ENCODE results near the gene EDN1. TPM values are rescaled to one million over a fixed set of nuclear protein-coding genes. Genes with fewer than 3 reads are reported as not detected.

The EDN1 gene
- total RNA-seq, 2 experiments from 2014 or later = 0.10 TPM; not detected in 1

DNA sequence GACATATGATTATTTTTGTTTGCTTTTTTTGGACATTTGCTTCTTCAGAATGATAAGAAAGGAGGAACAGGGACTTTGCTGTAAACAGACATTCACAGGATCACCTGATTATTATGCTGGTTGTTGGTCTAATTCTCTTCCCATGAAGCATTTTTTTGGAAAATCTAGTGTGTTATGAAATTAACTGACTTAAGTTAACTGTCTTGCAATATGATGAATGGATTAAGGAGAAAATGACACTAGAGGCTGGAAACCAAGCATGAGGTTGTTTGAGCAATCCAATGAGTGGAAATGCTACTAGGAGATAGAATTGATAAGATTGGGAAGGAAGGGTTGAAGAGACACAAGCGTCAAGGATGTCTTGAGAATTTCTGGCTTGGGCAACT lies 13.2 kb upstream of the EDN1 start:
- H3K4me3 Mint-ChIP-seq = no peak overlapping the region
- H3K36me3 Mint-ChIP-seq (ENCODE audit: low read depth) = peaks cover 3% of the 10 kb centered on the region
- ChIA-PET CTCF (interaction anchor here (0.8 kb wide), 1 partner anchor 503 kb away, joined by 3 read pairs; no protein-coding TSS in a partner anchor), POLR2A (no interaction called here)
- H3K27me3 Mint-ChIP-seq = peaks cover 2% of the 10 kb centered on the region
- no peak for DNase-seq
- H3K4me1 Mint-ChIP-seq = peaks cover 13% of the 10 kb centered on the region
- no peak overlapping the region for H3K27ac Mint-ChIP-seq
- peaks cover 5% of the 10 kb centered on the region for H3K9me3 Mint-ChIP-seq

- H3K27ac Mint-ChIP-seq = no peak overlapping the region
- peaks cover 2% of the 10 kb centered on the region for H3K9me3 Mint-ChIP-seq
- peaks cover 3% of the 10 kb centered on the region for H3K36me3 Mint-ChIP-seq (ENCODE audit: low read depth)
- H3K4me1 Mint-ChIP-seq = peaks cover 13% of the 10 kb centered on the region
- POLR2A ChIA-PET = no interaction called here
- no peak overlapping the region for H3K4me3 Mint-ChIP-seq
- no peak for DNase-seq
- peaks cover 2% of the 10 kb centered on the region for H3K27me3 Mint-ChIP-seq
- CTCF ChIA-PET = interaction anchor here (0.8 kb wide), 1 partner anchor 504 kb away, joined by 3 read pairs; no protein-coding TSS in a partner anchor
Observed at GRCh38 chr6:12277386-12277785, 12.8 kb upstream of the EDN1 start.

DNA sequence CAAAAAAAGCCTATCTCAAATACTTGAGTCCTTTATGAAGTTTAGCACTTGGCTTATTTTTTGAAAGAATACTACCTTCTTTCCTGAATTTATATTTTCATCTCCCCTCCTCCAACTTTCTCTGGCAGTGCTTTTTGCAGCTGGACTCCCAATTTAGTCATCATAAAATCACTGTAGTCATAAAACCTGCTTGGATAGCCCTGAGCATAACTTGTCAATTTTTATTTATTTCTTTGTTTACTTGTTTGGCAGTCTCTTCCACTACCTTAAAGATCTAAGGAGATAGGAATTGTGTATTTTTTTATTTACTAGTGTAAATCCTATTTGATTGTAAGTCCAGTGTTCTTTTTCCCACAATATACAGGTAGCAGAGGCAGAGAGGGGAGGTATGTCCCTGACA lies 11.2 kb upstream of the EDN1 start:
- H3K27ac Mint-ChIP-seq = no peak overlapping the region
- DNase-seq = no peak
- no peaks in the 10 kb centered on the region for H3K36me3 Mint-ChIP-seq (ENCODE audit: low read depth)
- CTCF ChIA-PET = interaction anchor here (1.6 kb wide), 1 partner anchor 11 kb away, joined by 7 read pairs; the partner anchor contains the start of gene EDN1
- H3K9me3 Mint-ChIP-seq = no peaks in the 10 kb centered on the region
- no peak overlapping the region for H3K4me3 Mint-ChIP-seq
- H3K4me1 Mint-ChIP-seq = peaks cover 13% of the 10 kb centered on the region
- peaks cover 10% of the 10 kb centered on the region for H3K27me3 Mint-ChIP-seq
- POLR2A ChIA-PET = no interaction called here

- peak overlapping the region; percentile 22 for H3K27ac Mint-ChIP-seq
- H3K4me1 Mint-ChIP-seq = peaks cover 13% of the 10 kb centered on the region
- H3K27me3 Mint-ChIP-seq = peaks cover 12% of the 10 kb centered on the region
- H3K4me3 Mint-ChIP-seq = no peak overlapping the region
- no peaks in the 10 kb centered on the region for H3K36me3 Mint-ChIP-seq (ENCODE audit: low read depth)
- POLR2A ChIA-PET = no interaction called here
- H3K9me3 Mint-ChIP-seq = no peaks in the 10 kb centered on the region
- CTCF ChIA-PET = interaction anchor here (0.5 to 1.6 kb wide), 2 partner anchors 10 to 124 kb away, joined by 3 to 7 read pairs; partner anchors contain the start of gene EDN1
- no peak for DNase-seq
Observed at GRCh38 chr6:12279322-12280091, 10.7 kb upstream of the EDN1 start.

DNA sequence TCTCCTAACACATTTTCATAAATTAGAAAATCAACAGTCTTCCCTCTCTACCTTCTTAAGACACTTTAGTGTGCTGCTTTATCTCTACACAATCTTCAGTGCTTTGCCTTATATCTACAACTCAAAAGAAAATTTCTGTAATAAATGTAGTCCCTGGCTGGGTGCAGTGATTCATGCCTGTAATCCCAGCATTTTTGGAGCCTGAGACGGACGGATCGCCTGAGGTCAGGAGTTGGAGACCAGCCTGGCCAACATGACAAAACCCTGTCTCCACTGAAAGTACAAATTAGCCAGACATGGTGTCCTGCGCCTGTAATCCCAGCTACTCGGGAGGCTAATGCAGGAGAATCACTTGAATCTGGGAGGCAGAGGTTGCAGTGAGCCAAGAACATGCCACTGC lies 9.7 kb upstream of the EDN1 start:
- POLR2A ChIA-PET = no interaction called here
- Mint-ChIP-seq H3K36me3 (ENCODE audit: low read depth) (no peaks in the 10 kb centered on the region), H3K4me3 (no peak overlapping the region), H3K9me3 (no peaks in the 10 kb centered on the region), H3K27me3 (peaks cover 15% of the 10 kb centered on the region), H3K4me1 (peaks cover 13% of the 10 kb centered on the region), H3K27ac (no peak overlapping the region)
- CTCF ChIA-PET = interaction anchor here (1.6 kb wide), 1 partner anchor 9 kb away, joined by 7 read pairs; the partner anchor contains the start of gene EDN1
- no peak for DNase-seq

DNA sequence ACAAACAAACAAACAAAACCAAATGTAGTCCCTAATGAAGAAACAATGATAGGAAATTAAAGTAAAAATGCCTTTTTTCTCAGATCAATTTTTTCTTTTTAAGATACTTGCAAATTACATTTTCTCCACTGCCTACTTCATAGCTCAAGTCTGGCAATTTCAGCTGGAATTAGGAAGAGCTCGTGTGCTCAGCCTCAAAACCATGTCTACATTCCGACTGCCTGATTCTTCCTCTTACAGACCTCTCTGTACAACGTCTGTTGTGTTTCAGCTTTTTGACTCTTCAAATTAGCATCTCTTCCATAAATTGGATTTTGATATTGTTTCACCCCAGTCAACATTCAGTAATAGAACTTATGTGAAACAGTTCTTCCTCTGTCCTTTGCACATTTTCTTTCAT lies 9.3 kb upstream of the EDN1 start:
- no peak for DNase-seq
- H3K4me1 Mint-ChIP-seq = peaks cover 13% of the 10 kb centered on the region
- CTCF ChIA-PET = no interaction called here
- POLR2A ChIA-PET = no interaction called here
- H3K27me3 Mint-ChIP-seq = peaks cover 15% of the 10 kb centered on the region
- H3K4me3 Mint-ChIP-seq = no peak overlapping the region
- no peaks in the 10 kb centered on the region for H3K9me3 Mint-ChIP-seq
- no peak overlapping the region for H3K27ac Mint-ChIP-seq
- no peaks in the 10 kb centered on the region for H3K36me3 Mint-ChIP-seq (ENCODE audit: low read depth)

DNA sequence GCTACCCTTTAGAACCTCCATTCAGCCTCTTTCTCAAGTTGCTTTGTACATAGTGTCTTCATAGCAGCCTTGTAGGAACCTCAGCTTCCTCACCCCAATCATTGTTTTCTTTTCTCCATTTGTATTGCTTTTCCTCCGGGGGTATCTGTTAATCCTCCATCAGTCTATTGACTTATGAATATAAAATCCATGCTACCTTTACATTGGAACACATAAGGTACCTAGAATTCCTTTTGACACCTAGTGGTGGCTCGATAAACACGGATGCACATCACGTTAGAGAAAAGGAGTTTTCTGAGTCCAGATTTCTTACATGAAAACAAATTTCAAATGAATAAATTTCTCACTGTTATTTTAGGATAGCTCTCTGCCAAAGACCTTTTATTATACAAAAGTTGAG lies 6.3 kb upstream of the EDN1 start:
- no peak for DNase-seq
- no peaks in the 10 kb centered on the region for H3K9me3 Mint-ChIP-seq
- no peaks in the 10 kb centered on the region for H3K36me3 Mint-ChIP-seq (ENCODE audit: low read depth)
- ChIA-PET POLR2A (interaction anchor here (0.6 kb wide), 1 partner anchor 59 kb away, joined by 3 read pairs; no protein-coding TSS in a partner anchor), CTCF (no interaction called here)
- H3K27me3 Mint-ChIP-seq = peaks cover 14% of the 10 kb centered on the region
- no peak overlapping the region for H3K27ac Mint-ChIP-seq
- no peak overlapping the region for H3K4me3 Mint-ChIP-seq
- H3K4me1 Mint-ChIP-seq = peaks cover 16% of the 10 kb centered on the region

DNA sequence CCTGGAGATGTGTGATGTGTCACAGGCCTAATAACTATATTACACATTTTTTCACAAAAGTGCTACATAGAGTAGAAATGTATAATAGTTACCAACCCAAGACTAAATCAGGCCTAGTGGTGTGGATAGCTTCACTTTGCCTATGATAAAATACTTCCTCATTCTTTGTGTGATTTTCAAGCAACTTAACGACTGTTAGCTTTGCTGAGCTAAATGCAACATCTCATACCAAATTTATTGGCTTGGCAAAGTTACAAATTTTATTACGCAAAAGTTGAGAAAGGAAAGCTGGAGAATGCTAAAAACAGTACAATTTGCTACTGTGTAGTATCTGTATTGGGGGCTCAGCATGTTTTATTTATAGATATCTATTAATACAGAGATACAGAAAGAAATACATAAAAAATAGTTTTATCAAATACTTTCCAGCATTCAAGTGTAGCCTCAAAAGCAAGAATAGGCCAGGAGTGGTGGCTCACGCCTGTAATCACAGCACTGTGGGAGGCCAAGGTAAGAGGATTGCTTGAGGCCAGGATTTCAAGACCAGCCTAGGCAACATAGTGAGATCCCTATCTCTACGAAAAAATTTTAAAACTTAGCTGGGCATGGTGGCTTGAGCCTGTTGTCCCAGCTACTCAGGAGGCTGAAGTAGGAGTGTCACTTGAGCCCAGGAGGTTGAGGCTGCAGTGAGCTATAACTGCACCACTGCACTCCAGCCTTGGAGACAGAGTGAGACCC lies 3.6 kb upstream of the EDN1 start:
- ChIA-PET POLR2A (no interaction called here), CTCF (interaction anchor here (0.6 to 0.7 kb wide), 4 partner anchors 8 to 577 kb away, joined by 3 to 4 read pairs (median 4); no protein-coding TSS in a partner anchor)
- Mint-ChIP-seq H3K36me3 (ENCODE audit: low read depth) (no peaks in the 10 kb centered on the region), H3K9me3 (no peaks in the 10 kb centered on the region), H3K27me3 (peaks cover 36% of the 10 kb centered on the region), H3K27ac (no peak overlapping the region), H3K4me1 (peaks cover 20% of the 10 kb centered on the region), H3K4me3 (no peak overlapping the region)
- DNase-seq = no peak

- CTCF ChIA-PET = interaction anchor here (0.6 to 0.9 kb wide), 3 partner anchors 47 to 1729 kb away, joined by 3 to 4 read pairs (median 4); no protein-coding TSS in a partner anchor
- H3K36me3 Mint-ChIP-seq (ENCODE audit: low read depth) = no peaks in the 10 kb centered on the region
- no peak overlapping the region for H3K27ac Mint-ChIP-seq
- H3K4me1 Mint-ChIP-seq = peaks cover 20% of the 10 kb centered on the region
- peaks cover 49% of the 10 kb centered on the region for H3K27me3 Mint-ChIP-seq
- DNase-seq = no peak
- H3K4me3 Mint-ChIP-seq = no peak overlapping the region
- H3K9me3 Mint-ChIP-seq = no peaks in the 10 kb centered on the region
- POLR2A ChIA-PET = no interaction called here
Observed at GRCh38 chr6:12288211-12288618, 1.9 kb upstream of the EDN1 start.

GRCh38 chr6:12288914-12289313 lies 1.2 kb upstream of the EDN1 start:
- H3K36me3 Mint-ChIP-seq (ENCODE audit: low read depth) = no peaks in the 10 kb centered on the region
- H3K4me3 Mint-ChIP-seq = no peak overlapping the region
- no peaks in the 10 kb centered on the region for H3K9me3 Mint-ChIP-seq
- H3K4me1 Mint-ChIP-seq = peaks cover 20% of the 10 kb centered on the region
- no peak for DNase-seq
- H3K27ac Mint-ChIP-seq = no peak overlapping the region
- H3K27me3 Mint-ChIP-seq = peaks cover 50% of the 10 kb centered on the region
- POLR2A ChIA-PET = interaction anchor here (0.5 kb wide), 1 partner anchor 1545 kb away, joined by 3 read pairs; no protein-coding TSS in a partner anchor
- CTCF ChIA-PET = interaction anchor here (1.2 to 3.4 kb wide), 6 partner anchors 9 to 633 kb away, joined by 3 to 23 read pairs (median 6); no protein-coding TSS in a partner anchor

- peaks cover 47% of the 10 kb centered on the region for H3K27me3 Mint-ChIP-seq
- H3K9me3 Mint-ChIP-seq = no peaks in the 10 kb centered on the region
- peaks cover 20% of the 10 kb centered on the region for H3K4me1 Mint-ChIP-seq
- H3K4me3 Mint-ChIP-seq = peak overlapping the region; percentile 75
- no peak overlapping the region for H3K27ac Mint-ChIP-seq
- DNase-seq = peak; percentile 66
- CTCF ChIA-PET = interaction anchor here (1.0 to 3.4 kb wide), 9 partner anchors 10 to 635 kb away, joined by 3 to 23 read pairs (median 4); no protein-coding TSS in a partner anchor
- POLR2A ChIA-PET = interaction anchor here (0.5 kb wide), 1 partner anchor 1545 kb away, joined by 3 read pairs; no protein-coding TSS in a partner anchor
- H3K36me3 Mint-ChIP-seq (ENCODE audit: low read depth) = no peaks in the 10 kb centered on the region
Observed at GRCh38 chr6:12289365-12289919, 719 bp upstream of the EDN1 start.

DNA sequence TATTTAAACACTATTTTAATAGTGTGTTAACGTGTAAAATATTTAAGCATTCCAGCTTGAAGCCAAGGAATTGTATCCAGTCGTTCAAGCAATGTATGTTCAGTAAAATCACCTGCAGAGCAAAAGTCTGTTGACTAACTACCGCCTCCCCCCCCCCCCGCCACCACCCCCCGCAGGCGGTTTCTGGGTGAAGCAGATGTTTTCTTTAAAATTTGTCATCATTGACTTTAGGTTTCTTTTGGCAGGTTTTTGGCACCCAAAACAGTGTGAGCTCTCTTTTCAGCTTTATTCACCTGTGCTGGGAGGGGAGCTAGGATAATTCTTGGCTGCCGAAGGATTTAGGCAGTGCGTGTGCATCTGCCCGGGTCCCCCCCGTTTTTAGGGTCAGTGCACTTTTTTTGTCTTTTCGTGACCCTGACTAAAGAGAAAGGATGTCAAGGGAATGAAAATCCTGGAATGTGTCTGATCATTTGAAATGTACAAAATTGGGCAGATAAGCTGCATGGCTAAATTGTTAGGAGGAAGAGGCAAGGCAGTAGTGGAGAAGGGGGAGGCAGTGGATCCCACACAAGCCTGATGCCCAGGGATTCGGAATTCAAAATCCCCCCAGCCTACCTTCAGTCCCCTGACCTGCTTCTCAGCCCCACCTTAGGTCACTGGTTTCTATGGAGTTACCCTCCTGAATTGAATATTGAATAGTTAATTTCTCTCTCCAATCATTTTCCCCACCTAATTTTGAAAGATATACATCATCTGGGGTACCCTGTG lies 1.1 kb downstream of the EDN1 start:
- ChIA-PET POLR2A (no interaction called here), CTCF (interaction anchor here (0.6 to 3.4 kb wide), 6 partner anchors 9 to 640 kb away, joined by 3 to 23 read pairs (median 3); no protein-coding TSS in a partner anchor)
- Mint-ChIP-seq H3K27ac (no peak overlapping the region), H3K27me3 (peaks cover 44% of the 10 kb centered on the region), H3K4me1 (peaks cover 20% of the 10 kb centered on the region), H3K4me3 (no peak overlapping the region), H3K9me3 (no peaks in the 10 kb centered on the region), H3K36me3 (ENCODE audit: low read depth) (no peaks in the 10 kb centered on the region)
- DNase-seq = no peak
